GM18498 (cell line): ENCODE results near the gene GNAI2.
"Not testable (repeated sequence)": the region's sequence is repeated elsewhere in the genome, so short reads cannot be mapped to it uniquely, and the experiment has no call there.

Experiments used
- ATAC-seq: cut with Tn5 transposase; IDR thresholded peaks from one replicate; pipeline ENCODE4 v1.9.1; 2021; ENCODE audit warnings: mild to moderate bottlenecking, moderate library complexity; ENCODE audit not compliant: unreplicated experiment

GNAI2 gene

GRCh38 chr3:50224639-50225038 lies 11.4 kb upstream of the GNAI2 start:
- ATAC-seq = no peak

- ATAC-seq = no peak
Measured at GRCh38 chr3:50226888-50227389, 9.1 kb upstream of the GNAI2 start.

- peak; percentile 86 for ATAC-seq
Measured at GRCh38 chr3:50227390-50228183, 8.4 kb upstream of the GNAI2 start.

- not testable (repeated sequence) for ATAC-seq
Measured at GRCh38 chr3:50228184-50228763, 7.7 kb upstream of the GNAI2 start.

- no peak for ATAC-seq
Measured at GRCh38 chr3:50229490-50229889, 6.5 kb upstream of the GNAI2 start.

GRCh38 chr3:50230104-50230793 lies 5.8 kb upstream of the GNAI2 start:
- no peak for ATAC-seq

GRCh38 chr3:50230794-50231125 lies 5.2 kb upstream of the GNAI2 start:
- no peak for ATAC-seq

GRCh38 chr3:50231581-50231980 lies 4.4 kb upstream of the GNAI2 start:
- ATAC-seq = no peak

GRCh38 chr3:50232303-50232702 lies 3.7 kb upstream of the GNAI2 start:
- no peak for ATAC-seq

- ATAC-seq = no peak
Measured at GRCh38 chr3:50233176-50233575, 2.8 kb upstream of the GNAI2 start.

GRCh38 chr3:50236484-50237132 lies 604 bp downstream of the GNAI2 start:
- ATAC-seq = no peak

GRCh38 chr3:50237133-50237651 lies 1.2 kb downstream of the GNAI2 start:
- no peak for ATAC-seq

GRCh38 chr3:50237754-50238548 lies 1.9 kb downstream of the GNAI2 start:
- ATAC-seq = peak; percentile 38

GRCh38 chr3:50238549-50239026 lies 2.6 kb downstream of the GNAI2 start:
- no peak for ATAC-seq

GRCh38 chr3:50239649-50240048 lies 3.6 kb downstream of the GNAI2 start:
- no peak for ATAC-seq

- no peak for ATAC-seq
Measured at GRCh38 chr3:50241163-50241562, 5.2 kb downstream of the GNAI2 start.

GRCh38 chr3:50241713-50242380 lies 5.8 kb downstream of the GNAI2 start:
- no peak for ATAC-seq

- no peak for ATAC-seq
Measured at GRCh38 chr3:50242381-50242770, 6.4 kb downstream of the GNAI2 start.

GRCh38 chr3:50242851-50243542 lies 7.0 kb downstream of the GNAI2 start:
- ATAC-seq = no peak
